ENCODE measurements around the gene CFAP299.
A peak's percentile ranks its signal among the peaks of the same experiment; 100 is the strongest.

CFAP299 gene

GRCh38 chr4:80465238-80465637 is 129.7 kb downstream of the CFAP299 start:
- Histone ChIP-seq H3K27me3 (replicated peaks) (no peaks in the 10 kb centered on the region), H3K4me3 (ENCODE audit: low read depth, low read length) (no peak overlapping the region), H3K27ac (no peak overlapping the region), H3K36me3 (replicated peaks) (no peaks in the 10 kb centered on the region)
- DNase-seq: no peak
- in situ Hi-C loops (cut with HindIII; ENCODE audit: low pct_ligation_motif_present, low sequenced_read_pairs): no loop called here
- TF ChIP-seq CTCF (IDR thresholded peaks at IDR 0.05; ENCODE audit: low read depth, low read length, missing control alignments): no peak

- in situ Hi-C loops (cut with HindIII; ENCODE audit: low pct_ligation_motif_present, low sequenced_read_pairs): no loop called here
- Histone ChIP-seq H3K27me3 (replicated peaks) (no peaks in the 10 kb centered on the region), H3K27ac (no peak overlapping the region), H3K4me3 (ENCODE audit: low read depth, low read length) (no peak overlapping the region), H3K36me3 (replicated peaks) (no peaks in the 10 kb centered on the region)
- DNase-seq: no peak
- no peak for TF ChIP-seq CTCF (IDR thresholded peaks at IDR 0.05; ENCODE audit: low read depth, low read length, missing control alignments)
Measured at GRCh38 chr4:80465736-80466135, 130.2 kb downstream of the CFAP299 start.

GRCh38 chr4:80466618-80467017 is 131.1 kb downstream of the CFAP299 start:
- Histone ChIP-seq H3K4me3 (ENCODE audit: low read depth, low read length) (no peak overlapping the region), H3K27me3 (replicated peaks) (no peaks in the 10 kb centered on the region), H3K36me3 (replicated peaks) (no peaks in the 10 kb centered on the region), H3K27ac (no peak overlapping the region)
- in situ Hi-C loops (cut with HindIII; ENCODE audit: low pct_ligation_motif_present, low sequenced_read_pairs): no loop called here
- no peak for DNase-seq
- TF ChIP-seq CTCF (IDR thresholded peaks at IDR 0.05; ENCODE audit: low read depth, low read length, missing control alignments): no peak

GRCh38 chr4:80471756-80472155 is 136.2 kb downstream of the CFAP299 start:
- no peaks in the 10 kb centered on the region for H3K36me3 ChIP-seq (replicated peaks)
- in situ Hi-C loops (cut with HindIII; ENCODE audit: low pct_ligation_motif_present, low sequenced_read_pairs): no loop called here
- H3K27me3 ChIP-seq (replicated peaks): no peaks in the 10 kb centered on the region
- TF ChIP-seq CTCF (IDR thresholded peaks at IDR 0.05; ENCODE audit: low read depth, low read length, missing control alignments): peak; percentile 8
- no peak for DNase-seq
- peak overlapping the region; percentile 38 for H3K4me3 ChIP-seq (ENCODE audit: low read depth, low read length)
- no peak overlapping the region for H3K27ac ChIP-seq

- Histone ChIP-seq H3K4me3 (ENCODE audit: low read depth, low read length) (no peak overlapping the region), H3K27me3 (replicated peaks) (no peaks in the 10 kb centered on the region), H3K36me3 (replicated peaks) (no peaks in the 10 kb centered on the region), H3K27ac (no peak overlapping the region)
- in situ Hi-C loops (cut with HindIII; ENCODE audit: low pct_ligation_motif_present, low sequenced_read_pairs): no loop called here
- TF ChIP-seq CTCF (IDR thresholded peaks at IDR 0.05; ENCODE audit: low read depth, low read length, missing control alignments): no peak
- DNase-seq: no peak
Measured at GRCh38 chr4:80475236-80475635, 139.7 kb downstream of the CFAP299 start.

- in situ Hi-C loops (cut with HindIII; ENCODE audit: low pct_ligation_motif_present, low sequenced_read_pairs): no loop called here
Measured at GRCh38 chr4:80475798-80476197, 140.3 kb downstream of the CFAP299 start.

More at GRCh38 chr4:80475798-80476197, 140.3 kb downstream of the CFAP299 start:
- no peaks in the 10 kb centered on the region for H3K36me3 ChIP-seq (replicated peaks)
- no peak for TF ChIP-seq CTCF (IDR thresholded peaks at IDR 0.05; ENCODE audit: low read depth, low read length, missing control alignments)
- DNase-seq: no peak
- H3K27ac ChIP-seq: no peak overlapping the region
- H3K27me3 ChIP-seq (replicated peaks): no peaks in the 10 kb centered on the region
- H3K4me3 ChIP-seq (ENCODE audit: low read depth, low read length): no peak overlapping the region

Measured in brain microvascular endothelial cell (primary cell).